Osteoblast (primary cell): Measurements from ENCODE around the gene ATP2B2. TPM values are rescaled to one million over a fixed set of nuclear protein-coding genes. Genes with fewer than 3 reads are reported as not detected.

Experiments used
- DNase-seq: peaks from one replicate; pipeline ENCODE4 v3.0.0; 2011; ENCODE audit warnings: low spot score, mixed read lengths; ENCODE audit not compliant: insufficient read length; ENCODE audit errors: missing footprints
- H2AFZ ChIP-seq: 2 replicates; pipeline ENCODE4 v1.6.0; 2011; ENCODE audit warnings: mild to moderate bottlenecking, low read length
- H3K27ac ChIP-seq: 2 replicates; pipeline ENCODE4 v1.5.1; 2011; ENCODE audit warnings: mild to moderate bottlenecking, low read depth, low read length, moderate library complexity
- H3K27me3 ChIP-seq: 2 replicates; pipeline ENCODE4 v1.6.0; 2012; ENCODE audit warnings: mild to moderate bottlenecking, control low read depth, inconsistent platforms, low read length, moderate library complexity; ENCODE audit not compliant: insufficient read depth
- H3K36me3 ChIP-seq: 2 replicates; pipeline ENCODE4 v1.5.1; 2011; ENCODE audit warnings: mild to moderate bottlenecking, low read length, control low read depth, moderate library complexity; ENCODE audit not compliant: insufficient read depth
- H3K4me1 ChIP-seq: 2 replicates; pipeline ENCODE4 v1.5.1; 2011; ENCODE audit warnings: mild to moderate bottlenecking, low read length, control low read depth, moderate library complexity; ENCODE audit not compliant: insufficient read depth
- H3K4me2 ChIP-seq: 2 replicates; pipeline ENCODE4 v1.6.0; 2011; ENCODE audit warnings: mild to moderate bottlenecking, low read length; ENCODE audit not compliant: insufficient read depth
- H3K4me3 ChIP-seq: fragments of 200-600 bp; sonication (generic); 3 replicates; pipeline ENCODE4 v1.5.1; 2012; ENCODE audit warnings: mild to moderate bottlenecking, low read length, inconsistent platforms; ENCODE audit not compliant: insufficient read depth
- H3K79me2 ChIP-seq: 2 replicates; pipeline ENCODE4 v1.6.0; 2012; ENCODE audit warnings: mild to moderate bottlenecking, low read length, control low read depth, inconsistent platforms; ENCODE audit not compliant: insufficient read depth
- H3K9me3 ChIP-seq: 2 replicates; pipeline ENCODE4 v1.5.1; 2011; ENCODE audit warnings: low read depth, low read length, control low read depth
- H4K20me1 ChIP-seq: 2 replicates; pipeline ENCODE4 v1.6.0; 2012; ENCODE audit warnings: mild to moderate bottlenecking, low read length, control low read depth; ENCODE audit not compliant: insufficient read depth
- CTCF ChIP-seq: IDR thresholded peaks from 2 replicates; pipeline ENCODE4 v1.5.1; 2011; ENCODE audit warnings: mild to moderate bottlenecking, low read depth, low read length, moderate library complexity; ENCODE audit errors: extremely low read depth
- total RNA-seq: library from RNA; depleted of rRNA; stranded (reverse); fragments of >200 nt; gene quantifications from 2 replicates; pipeline ENCODE4 v1.2.3, GENCODE V29; 2012

The ATP2B2 gene
- total RNA-seq, 1 donor: not detected

DNA sequence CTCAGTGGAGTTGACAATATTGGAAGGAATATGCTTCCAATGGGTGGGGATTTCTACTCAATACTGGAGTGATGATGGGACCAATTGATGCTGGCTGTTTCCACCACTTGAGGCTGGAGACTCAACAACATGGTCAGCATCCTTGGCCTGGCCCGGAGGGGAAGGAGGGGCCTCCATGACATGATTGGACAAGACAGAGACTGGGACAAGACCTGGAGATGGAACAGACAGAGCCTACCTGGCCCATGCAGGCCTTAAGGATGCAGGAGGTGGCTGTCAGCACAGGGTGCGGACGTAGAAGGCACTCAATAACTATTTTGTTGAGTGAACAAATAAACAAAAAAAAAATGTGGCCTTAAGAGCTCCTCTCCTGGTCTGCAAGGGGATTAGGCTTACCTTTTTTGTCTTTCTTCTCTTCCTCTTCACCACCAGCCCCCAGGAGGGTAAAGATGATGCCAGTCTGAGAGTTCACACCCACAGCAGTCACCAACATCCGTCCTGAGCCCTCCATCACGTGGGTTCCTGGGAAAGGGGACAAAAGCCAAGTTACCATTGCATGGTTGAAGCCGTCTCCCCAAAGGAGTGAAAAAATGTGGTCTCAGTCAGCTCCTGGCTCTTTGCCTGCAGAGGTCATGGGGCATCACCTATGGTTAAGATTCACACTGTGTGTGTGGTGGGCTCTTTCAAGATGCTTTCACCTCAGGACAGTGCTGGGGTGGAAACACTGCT lies 117.3 kb downstream of the ATP2B2 start:
- DNase-seq: no peak
- no peak for TF ChIP-seq CTCF

GRCh38 chr3:10386121-10386520 lies 119.3 kb downstream of the ATP2B2 start:
- TF ChIP-seq CTCF: no peak

More for the DNA sequence above, 117.3 kb downstream of the ATP2B2 start:
- Histone ChIP-seq H3K27me3 (peaks cover 15% of the 10 kb centered on the region), H3K9me3 (peaks cover 27% of the 10 kb centered on the region), H3K36me3 (no peaks in the 10 kb centered on the region), H3K4me1 (no peaks in the 10 kb centered on the region), H4K20me1 (no peaks in the 10 kb centered on the region), H3K79me2 (no peaks in the 10 kb centered on the region), H3K27ac (no peak overlapping the region), H3K4me2 (no peak overlapping the region), H2AFZ (no peak overlapping the region), H3K4me3 (no peak overlapping the region)

GRCh38 chr3:10384541-10385360 lies 120.6 kb downstream of the ATP2B2 start:
- Histone ChIP-seq H3K9me3 (peaks cover 27% of the 10 kb centered on the region), H3K27me3 (peaks cover 15% of the 10 kb centered on the region), H3K4me1 (peaks cover 3% of the 10 kb centered on the region), H3K36me3 (no peaks in the 10 kb centered on the region), H3K79me2 (no peaks in the 10 kb centered on the region), H3K4me3 (no peak overlapping the region), H3K4me2 (no peak overlapping the region), H2AFZ (no peak overlapping the region), H3K27ac (no peak overlapping the region), H4K20me1 (no peaks in the 10 kb centered on the region)
- DNase-seq: peak; percentile 34
- no peak for TF ChIP-seq CTCF

More at GRCh38 chr3:10386121-10386520, 119.3 kb downstream of the ATP2B2 start:
- no peak overlapping the region for H3K27ac ChIP-seq
- H2AFZ ChIP-seq: no peak overlapping the region
- H4K20me1 ChIP-seq: no peaks in the 10 kb centered on the region
- H3K4me2 ChIP-seq: no peak overlapping the region
- DNase-seq: no peak
- no peaks in the 10 kb centered on the region for H3K36me3 ChIP-seq
- no peak overlapping the region for H3K4me3 ChIP-seq
- H3K79me2 ChIP-seq: no peaks in the 10 kb centered on the region
- peaks cover 15% of the 10 kb centered on the region for H3K27me3 ChIP-seq
- H3K4me1 ChIP-seq: no peaks in the 10 kb centered on the region
- peaks cover 27% of the 10 kb centered on the region for H3K9me3 ChIP-seq

- Histone ChIP-seq H3K36me3 (no peaks in the 10 kb centered on the region), H3K9me3 (peaks cover 21% of the 10 kb centered on the region), H3K4me3 (no peak overlapping the region), H3K4me2 (no peak overlapping the region), H3K27ac (no peak overlapping the region), H2AFZ (no peak overlapping the region), H4K20me1 (no peaks in the 10 kb centered on the region), H3K79me2 (no peaks in the 10 kb centered on the region), H3K4me1 (peaks cover 3% of the 10 kb centered on the region), H3K27me3 (peaks cover 15% of the 10 kb centered on the region)
- no peak for TF ChIP-seq CTCF
- DNase-seq: no peak
Measured at GRCh38 chr3:10383850-10384248, 121.5 kb downstream of the ATP2B2 start.
